Muscle of arm (tissue), 12 donors: Measurements from ENCODE around the gene LMO7. TPM values are rescaled to one million over a fixed set of nuclear protein-coding genes. Genes with fewer than 3 reads are reported as not detected.
"Not testable (repeated sequence)": the region's sequence is repeated elsewhere in the genome, so short reads cannot be mapped to it uniquely, and the experiment has no call there.

ENCODE experiments used
- DNase-seq: peaks from one replicate; pipeline ENCODE4 v3.0.0-alpha.2; 2013
- polyA plus RNA-seq, 12 donors: library from polyadenylated mRNA; unstranded; fragments of 120-200 nt; gene quantifications; one replicate each; pipeline ENCODE4 v1.2.1, GENCODE V29; 2013; ENCODE audit not compliant: insufficient read length in 12 of 12

The LMO7 gene
- polyA plus RNA-seq, 12 donors, result 89.6 to 467 (median 150) TPM

- no peak for DNase-seq
Observed at GRCh38 chr13:75739244-75739868, 103.2 kb downstream of the LMO7 start.

- no peak for DNase-seq
Observed at GRCh38 chr13:75740031-75740430, 103.9 kb downstream of the LMO7 start.

- DNase-seq, result not testable (repeated sequence)
Observed at GRCh38 chr13:75743072-75743471, 106.9 kb downstream of the LMO7 start.

- DNase-seq, result no peak
Observed at GRCh38 chr13:75744127-75744526, 108.0 kb downstream of the LMO7 start.

GRCh38 chr13:75745387-75745786, 109.3 kb downstream of the LMO7 start:
- DNase-seq, result no peak

- DNase-seq, result no peak
Observed at GRCh38 chr13:75748874-75749273, 112.7 kb downstream of the LMO7 start.

GRCh38 chr13:75749407-75749806, 113.3 kb downstream of the LMO7 start:
- DNase-seq, result no peak

GRCh38 chr13:75751350-75751749, 115.2 kb downstream of the LMO7 start:
- DNase-seq, result no peak

GRCh38 chr13:75752826-75753225, 116.7 kb downstream of the LMO7 start:
- DNase-seq, result no peak

- no peak for DNase-seq
Observed at GRCh38 chr13:75754936-75755335, 118.8 kb downstream of the LMO7 start.

GRCh38 chr13:75757336-75757735, 121.2 kb downstream of the LMO7 start:
- no peak for DNase-seq

GRCh38 chr13:75759531-75759930, 123.4 kb downstream of the LMO7 start:
- DNase-seq, result no peak

GRCh38 chr13:75760131-75761021, 124.2 kb downstream of the LMO7 start:
- no peak for DNase-seq

- no peak for DNase-seq
Observed at GRCh38 chr13:75761369-75761768, 125.2 kb downstream of the LMO7 start.

GRCh38 chr13:75762076-75762937, 126.2 kb downstream of the LMO7 start:
- no peak for DNase-seq

GRCh38 chr13:75762955-75763354, 126.8 kb downstream of the LMO7 start:
- DNase-seq, result no peak

GRCh38 chr13:75763512-75763911, 127.4 kb downstream of the LMO7 start:
- no peak for DNase-seq

GRCh38 chr13:75764251-75764925, 128.3 kb downstream of the LMO7 start:
- no peak for DNase-seq

GRCh38 chr13:75764926-75765310, 128.8 kb downstream of the LMO7 start:
- DNase-seq, result no peak

- no peak for DNase-seq
Observed at GRCh38 chr13:75766636-75767035, 130.5 kb downstream of the LMO7 start.

GRCh38 chr13:75769141-75769905, 133.2 kb downstream of the LMO7 start:
- DNase-seq, result no peak
